GM13977 (cell line): Measurements from ENCODE around the gene ATP6V0C.

ENCODE experiments used
- DNase-seq: peaks from one replicate; pipeline ENCODE4 v3.0.0; 2012; ENCODE audit warnings: low spot score
- in situ Hi-C: fragments of 300-500 bp; cut with MboI; formaldehyde crosslinking; loops from one replicate; pipeline ENCODE4 v1.12.0; 2022; ENCODE audit warnings: low sequenced_read_pairs, low pct_unique_long_range_greater_than_20kb, mixed read lengths, inconsistent platforms; ENCODE audit not compliant: unreplicated experiment
- TF ChIP-seq, protein P1 (sequence below): IDR thresholded peaks from 2 replicates; pipeline ENCODE4 v1.5.1; 2012; ENCODE audit warnings: mild to moderate bottlenecking, control low read depth; ENCODE audit not compliant: insufficient read depth; ENCODE audit errors: extremely low read depth, missing control alignments

The ATP6V0C gene

DNA sequence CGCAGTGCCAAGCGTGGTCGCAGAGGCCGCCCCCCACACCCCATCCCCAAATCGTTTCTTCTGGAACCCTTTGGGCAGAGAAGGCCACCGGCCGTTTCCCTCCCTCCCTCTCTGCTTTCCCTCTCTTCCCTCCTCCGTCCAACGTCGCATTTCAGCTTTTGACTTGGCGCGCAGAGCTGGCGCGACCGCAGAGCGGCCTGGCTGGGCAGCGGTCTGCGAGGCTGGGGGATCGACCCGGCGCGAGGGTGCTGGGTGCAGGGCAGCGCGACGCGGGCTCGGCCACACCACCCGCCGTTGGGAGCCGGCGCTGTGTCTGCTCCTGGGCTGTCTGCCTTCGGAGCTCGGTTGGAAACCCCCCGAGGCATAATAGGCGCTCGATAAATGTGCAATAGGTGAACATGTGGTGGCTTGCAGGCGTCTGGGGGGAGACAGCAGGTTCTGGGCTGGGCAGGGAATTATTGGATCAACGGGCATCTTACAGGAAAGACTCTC, 45.5 kb upstream of the ATP6V0C start:
- DNase-seq, result peak; percentile 82
- TF ChIP-seq, protein P1, sequence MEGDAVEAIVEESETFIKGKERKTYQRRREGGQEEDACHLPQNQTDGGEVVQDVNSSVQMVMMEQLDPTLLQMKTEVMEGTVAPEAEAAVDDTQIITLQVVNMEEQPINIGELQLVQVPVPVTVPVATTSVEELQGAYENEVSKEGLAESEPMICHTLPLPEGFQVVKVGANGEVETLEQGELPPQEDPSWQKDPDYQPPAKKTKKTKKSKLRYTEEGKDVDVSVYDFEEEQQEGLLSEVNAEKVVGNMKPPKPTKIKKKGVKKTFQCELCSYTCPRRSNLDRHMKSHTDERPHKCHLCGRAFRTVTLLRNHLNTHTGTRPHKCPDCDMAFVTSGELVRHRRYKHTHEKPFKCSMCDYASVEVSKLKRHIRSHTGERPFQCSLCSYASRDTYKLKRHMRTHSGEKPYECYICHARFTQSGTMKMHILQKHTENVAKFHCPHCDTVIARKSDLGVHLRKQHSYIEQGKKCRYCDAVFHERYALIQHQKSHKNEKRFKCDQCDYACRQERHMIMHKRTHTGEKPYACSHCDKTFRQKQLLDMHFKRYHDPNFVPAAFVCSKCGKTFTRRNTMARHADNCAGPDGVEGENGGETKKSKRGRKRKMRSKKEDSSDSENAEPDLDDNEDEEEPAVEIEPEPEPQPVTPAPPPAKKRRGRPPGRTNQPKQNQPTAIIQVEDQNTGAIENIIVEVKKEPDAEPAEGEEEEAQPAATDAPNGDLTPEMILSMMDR, result no peak
- in situ Hi-C loops, result no loop called here

DNA sequence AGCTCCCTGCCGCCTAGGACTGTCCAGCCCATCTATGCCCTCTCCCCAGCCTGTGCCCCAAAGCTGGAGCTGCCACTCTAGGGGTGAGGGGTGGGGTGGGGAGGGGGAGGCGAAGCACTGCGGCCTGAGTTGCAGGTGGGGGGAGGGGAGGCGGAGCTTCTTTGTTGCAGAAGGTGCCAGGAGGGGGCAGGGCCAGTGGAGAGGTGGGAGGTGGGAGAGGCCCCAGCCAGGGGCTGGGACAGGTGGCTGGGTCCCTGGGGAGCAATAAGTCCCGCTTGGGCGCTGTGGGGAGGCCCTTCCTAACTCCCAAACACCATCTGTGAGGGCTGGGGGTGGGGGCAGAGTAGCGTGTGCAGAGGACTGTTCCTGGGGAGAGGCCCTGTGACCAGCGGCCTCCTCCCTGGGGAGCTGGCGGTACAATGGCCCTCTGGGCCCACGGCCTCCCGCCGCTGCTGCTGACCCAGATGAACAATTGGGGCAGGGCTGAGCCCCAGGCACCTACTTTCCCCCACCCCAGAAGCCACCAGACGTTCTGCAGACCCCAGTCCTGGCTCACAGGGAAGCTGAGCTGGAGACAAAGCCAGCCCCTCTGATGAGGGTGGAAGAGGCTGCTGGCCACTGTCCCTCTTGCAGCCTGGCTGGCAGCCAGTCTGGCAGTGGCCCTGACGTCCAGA, 44.9 kb upstream of the ATP6V0C start:
- TF ChIP-seq, protein P1, result no peak
- in situ Hi-C loops, result no loop called here
- DNase-seq, result peak; percentile 89

DNA sequence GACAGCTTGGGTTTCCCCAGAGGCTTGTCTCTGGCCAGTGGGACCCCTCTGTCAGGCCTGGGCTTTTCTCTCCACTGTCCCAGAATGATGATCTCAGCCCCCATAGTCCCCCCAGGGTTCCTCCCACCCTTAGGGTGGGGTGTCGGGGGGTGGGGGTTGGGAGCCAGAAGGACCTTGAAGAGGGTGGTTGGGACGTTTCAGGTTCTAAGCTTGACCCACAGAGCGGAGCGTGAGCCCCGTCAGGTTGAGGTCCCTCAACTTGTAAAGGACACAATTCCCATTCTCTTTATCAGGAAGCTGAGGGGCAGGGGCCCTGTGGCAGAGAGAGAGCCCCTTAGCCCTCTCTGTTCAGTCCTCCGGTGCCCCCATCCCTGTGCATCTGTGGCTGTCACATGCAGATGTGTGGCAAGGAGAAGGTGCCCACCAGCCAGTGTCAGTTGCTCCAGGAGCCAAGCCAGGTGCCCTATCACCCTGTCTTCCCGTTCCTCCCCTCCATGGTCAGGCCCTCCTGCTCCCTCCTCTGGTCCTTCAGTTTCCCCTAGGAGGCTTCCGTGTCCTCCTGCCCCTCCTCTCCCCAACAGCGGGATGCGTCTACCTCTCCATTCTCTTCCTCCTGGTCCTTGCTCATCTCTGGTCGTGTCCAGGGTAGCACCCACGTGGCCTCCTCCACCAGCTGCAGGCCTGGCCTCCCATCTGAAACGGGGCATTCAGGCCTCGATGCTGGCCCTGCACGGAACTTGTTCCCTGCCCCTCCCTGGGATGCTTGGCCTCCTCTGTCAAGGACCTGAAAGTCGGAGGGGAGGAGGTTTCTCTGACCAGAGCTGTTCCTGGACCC, 44.1 kb upstream of the ATP6V0C start:
- in situ Hi-C loops, result no loop called here
- TF ChIP-seq, protein P1, result no peak
- DNase-seq, result no peak

DNA sequence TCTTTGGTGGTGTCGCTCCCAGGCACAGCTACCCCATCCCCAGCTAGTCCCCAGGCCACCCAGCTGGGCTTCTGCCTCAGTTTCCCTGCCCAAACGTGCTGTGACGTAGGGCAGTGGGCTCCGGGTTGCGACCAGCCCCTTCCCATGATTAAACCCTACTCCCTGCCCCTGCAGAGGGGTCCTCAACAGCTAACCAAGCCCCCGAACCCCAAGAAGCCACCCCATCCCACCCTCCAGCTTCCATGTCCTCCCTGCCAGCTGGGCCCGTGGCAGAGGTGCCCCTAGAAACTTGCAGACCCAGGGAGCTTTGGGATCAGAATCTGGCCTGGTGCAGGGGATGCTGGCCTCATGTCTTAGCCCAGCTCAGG, 43.5 kb upstream of the ATP6V0C start:
- in situ Hi-C loops, result no loop called here
- DNase-seq, result no peak
- TF ChIP-seq, protein P1, result no peak

DNA sequence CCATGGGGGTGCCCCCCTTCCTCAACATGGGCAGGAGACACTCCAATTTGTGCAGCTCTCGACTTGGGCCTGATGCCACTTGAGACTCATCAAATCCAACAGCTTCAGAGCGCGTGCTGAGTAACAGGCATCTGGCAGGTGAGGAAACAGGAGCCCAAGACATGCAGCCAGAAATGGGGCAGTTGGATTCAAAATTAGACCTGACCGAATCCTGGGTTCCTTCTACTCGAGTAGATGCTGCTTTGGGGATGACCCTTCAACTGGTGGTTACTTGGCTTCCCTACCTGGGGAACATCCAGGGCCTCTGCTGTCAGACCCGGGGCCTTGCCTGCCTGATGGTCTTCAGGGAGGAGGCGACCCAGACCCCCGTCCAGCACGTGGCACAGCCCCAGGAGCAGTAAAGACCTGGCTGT, 43.1 kb upstream of the ATP6V0C start:
- DNase-seq, result no peak

DNA sequence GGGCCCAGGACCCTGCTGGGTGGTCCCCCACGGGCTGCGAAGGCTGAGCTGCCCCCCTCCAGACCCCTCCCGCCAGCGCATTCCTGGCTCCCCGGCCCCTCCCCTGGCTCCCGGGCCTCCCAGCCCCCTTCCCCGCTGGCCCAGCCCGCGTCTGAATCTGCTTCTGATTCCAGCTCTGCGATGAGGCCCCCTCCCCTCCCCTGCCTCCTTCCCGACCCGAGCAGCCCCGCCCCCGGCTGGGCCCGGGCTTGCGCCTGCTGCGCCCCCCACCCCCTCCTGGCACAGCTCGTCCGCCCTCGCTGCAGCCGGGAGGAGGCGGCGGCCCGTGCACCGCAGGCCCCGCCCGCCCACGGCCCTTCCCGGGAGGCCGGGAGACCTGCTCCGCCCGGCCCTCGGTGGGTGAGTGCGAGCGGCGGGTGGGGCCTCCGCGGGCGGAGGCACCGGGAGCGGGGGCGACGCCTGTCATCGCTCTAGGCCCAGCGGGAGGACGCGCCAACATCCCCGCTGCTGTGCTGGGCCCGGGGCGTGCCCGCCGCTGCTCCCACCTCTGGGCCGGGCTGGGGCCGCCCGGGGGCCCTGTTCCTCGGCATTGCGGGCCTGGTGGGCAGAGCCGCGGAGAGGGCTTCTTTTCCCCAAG, 42.6 kb upstream of the ATP6V0C start, which contains the start of gene NTN3:
Gene NTN3 (plus strand): TSS at position 282 of the 637 bp plus-strand sequence. CDS start 405 bp downstream, outside the sequence.
- in situ Hi-C loops, result no loop called here
- TF ChIP-seq, protein P1, result no peak
- DNase-seq, result peak; percentile 73

More for the DNA sequence above, 43.1 kb upstream of the ATP6V0C start:
- TF ChIP-seq, protein P1, result no peak
- in situ Hi-C loops, result no loop called here
